GM12875 (cell line): Measurements from ENCODE around the gene KRT3.

Source experiments
- H3K4me3 ChIP-seq: one replicate; pipeline ENCODE4 v1.5.1; 2011; ENCODE audit warnings: low read depth, low read length, control low read depth
- TF ChIP-seq, protein P1 (sequence below): IDR thresholded peaks from 2 replicates; pipeline ENCODE4 v1.5.1; 2011; ENCODE audit warnings: low read depth, mild to moderate bottlenecking, control low read depth, inconsistent platforms, low read length, moderate library complexity, borderline replicate concordance; ENCODE audit not compliant: insufficient read depth

KRT3 gene

DNA sequence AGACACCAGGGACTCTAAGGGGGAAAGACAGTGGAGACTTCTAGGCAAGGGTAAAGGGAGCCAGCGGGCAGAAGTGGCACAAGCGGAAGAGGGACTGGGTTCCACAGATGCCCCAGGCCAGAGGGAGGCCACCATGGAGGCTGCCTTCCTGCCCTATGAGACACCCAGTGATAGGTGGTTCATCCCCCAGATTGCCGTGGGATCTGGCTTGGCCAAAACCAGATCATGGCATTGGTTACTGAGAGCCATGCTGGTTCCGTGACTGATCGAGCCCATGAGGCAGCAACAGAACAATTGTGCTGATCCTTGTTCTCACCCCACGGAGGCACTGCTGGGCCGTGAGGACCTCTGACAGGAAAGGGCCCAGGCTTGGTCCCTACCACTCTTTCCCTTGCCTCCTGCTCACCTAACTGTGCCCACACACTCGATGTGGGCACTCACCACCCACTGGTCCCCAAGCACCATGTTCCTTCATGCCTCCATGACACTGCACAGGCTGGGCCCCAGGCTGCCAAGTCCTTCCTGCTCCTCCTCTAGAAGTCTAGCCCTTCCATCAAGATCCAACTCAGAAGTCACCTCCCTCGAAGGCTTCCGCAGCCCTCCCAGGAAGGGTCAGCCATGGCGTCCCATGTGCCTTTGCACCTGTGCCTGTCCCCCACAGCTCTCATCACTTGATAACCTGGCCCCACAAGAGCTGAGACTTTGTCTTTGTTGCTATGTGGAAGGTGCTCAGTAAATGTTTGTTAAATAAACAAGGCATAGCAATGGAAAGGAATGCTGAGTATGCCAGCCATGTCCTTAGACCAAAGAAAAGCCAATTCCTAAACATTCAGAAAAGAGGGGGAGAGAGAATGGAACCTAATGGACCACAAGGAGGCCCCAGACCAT lies 30.9 kb upstream of the KRT3 start:
- H3K4me3 ChIP-seq: no peak overlapping the region
- TF ChIP-seq, protein P1, sequence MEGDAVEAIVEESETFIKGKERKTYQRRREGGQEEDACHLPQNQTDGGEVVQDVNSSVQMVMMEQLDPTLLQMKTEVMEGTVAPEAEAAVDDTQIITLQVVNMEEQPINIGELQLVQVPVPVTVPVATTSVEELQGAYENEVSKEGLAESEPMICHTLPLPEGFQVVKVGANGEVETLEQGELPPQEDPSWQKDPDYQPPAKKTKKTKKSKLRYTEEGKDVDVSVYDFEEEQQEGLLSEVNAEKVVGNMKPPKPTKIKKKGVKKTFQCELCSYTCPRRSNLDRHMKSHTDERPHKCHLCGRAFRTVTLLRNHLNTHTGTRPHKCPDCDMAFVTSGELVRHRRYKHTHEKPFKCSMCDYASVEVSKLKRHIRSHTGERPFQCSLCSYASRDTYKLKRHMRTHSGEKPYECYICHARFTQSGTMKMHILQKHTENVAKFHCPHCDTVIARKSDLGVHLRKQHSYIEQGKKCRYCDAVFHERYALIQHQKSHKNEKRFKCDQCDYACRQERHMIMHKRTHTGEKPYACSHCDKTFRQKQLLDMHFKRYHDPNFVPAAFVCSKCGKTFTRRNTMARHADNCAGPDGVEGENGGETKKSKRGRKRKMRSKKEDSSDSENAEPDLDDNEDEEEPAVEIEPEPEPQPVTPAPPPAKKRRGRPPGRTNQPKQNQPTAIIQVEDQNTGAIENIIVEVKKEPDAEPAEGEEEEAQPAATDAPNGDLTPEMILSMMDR: no peak

DNA sequence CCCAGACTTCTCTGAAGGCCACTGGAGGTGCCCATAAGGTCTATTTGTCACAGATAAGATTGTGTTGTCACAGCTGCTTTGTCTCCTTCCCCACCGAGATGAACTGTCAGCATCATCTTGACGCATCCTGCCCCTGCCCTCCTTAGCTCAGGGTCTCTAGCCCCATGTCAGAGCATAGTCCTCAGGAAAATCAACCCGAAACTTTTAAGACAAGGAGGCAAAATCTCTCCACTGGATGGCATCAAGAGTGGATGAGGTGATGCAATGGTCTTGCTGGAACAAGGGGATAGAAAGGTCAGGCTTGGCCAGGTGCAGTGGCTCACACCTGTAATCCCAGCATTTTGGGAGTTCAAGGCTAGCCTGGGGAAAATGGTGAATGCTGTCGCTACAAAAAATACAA lies 30.0 kb upstream of the KRT3 start:
- no peak overlapping the region for H3K4me3 ChIP-seq
- TF ChIP-seq, protein P1: no peak

- TF ChIP-seq, protein P1: no peak
- no peak overlapping the region for H3K4me3 ChIP-seq
Measured at GRCh38 chr12:52824741-52825410, 29.0 kb upstream of the KRT3 start.

GRCh38 chr12:52823761-52824450 lies 28.0 kb upstream of the KRT3 start:
- no peak overlapping the region for H3K4me3 ChIP-seq
- TF ChIP-seq, protein P1: no peak

DNA sequence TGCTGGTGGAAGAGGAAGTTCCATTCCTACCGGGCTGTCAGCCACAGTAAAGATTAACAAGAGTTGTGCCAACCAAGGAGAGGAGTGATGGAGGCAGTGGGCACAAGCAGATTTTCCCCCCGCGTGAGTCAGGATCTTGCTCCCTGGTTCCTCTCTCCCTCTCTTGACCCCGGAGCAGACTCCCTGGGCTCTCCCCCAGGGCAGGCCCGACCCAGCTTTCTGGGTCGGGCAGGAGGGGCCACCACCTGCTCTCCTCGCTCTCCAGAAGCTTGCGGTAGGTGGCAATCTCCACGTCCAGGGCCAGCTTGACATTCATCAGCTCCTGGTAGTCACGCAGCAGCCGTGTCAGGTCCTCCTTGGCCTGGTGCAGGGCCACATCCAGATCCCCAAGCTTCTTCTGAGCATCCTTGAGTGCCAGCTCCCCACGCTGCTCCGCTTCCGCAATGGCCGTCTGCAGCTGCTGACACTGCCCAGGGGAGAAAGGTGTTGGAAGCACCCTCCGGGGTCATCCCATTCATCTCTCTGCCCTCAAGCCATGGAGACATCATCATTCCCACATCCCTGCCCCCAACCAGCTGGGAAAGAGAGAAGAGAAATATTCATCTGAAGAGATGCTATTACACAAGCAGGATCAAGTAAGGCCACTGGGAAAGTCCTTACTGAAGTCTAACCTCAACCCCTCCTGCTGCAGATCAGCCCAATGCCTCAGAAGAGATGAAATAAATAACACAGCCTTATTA lies 27.0 kb upstream of the KRT3 start:
- H3K4me3 ChIP-seq: no peak overlapping the region
- TF ChIP-seq, protein P1: no peak

GRCh38 chr12:52821826-52822660 lies 26.1 kb upstream of the KRT3 start:
- no peak overlapping the region for H3K4me3 ChIP-seq
- TF ChIP-seq, protein P1: no peak
